ENCODE results near the gene ASIC4.

DNA sequence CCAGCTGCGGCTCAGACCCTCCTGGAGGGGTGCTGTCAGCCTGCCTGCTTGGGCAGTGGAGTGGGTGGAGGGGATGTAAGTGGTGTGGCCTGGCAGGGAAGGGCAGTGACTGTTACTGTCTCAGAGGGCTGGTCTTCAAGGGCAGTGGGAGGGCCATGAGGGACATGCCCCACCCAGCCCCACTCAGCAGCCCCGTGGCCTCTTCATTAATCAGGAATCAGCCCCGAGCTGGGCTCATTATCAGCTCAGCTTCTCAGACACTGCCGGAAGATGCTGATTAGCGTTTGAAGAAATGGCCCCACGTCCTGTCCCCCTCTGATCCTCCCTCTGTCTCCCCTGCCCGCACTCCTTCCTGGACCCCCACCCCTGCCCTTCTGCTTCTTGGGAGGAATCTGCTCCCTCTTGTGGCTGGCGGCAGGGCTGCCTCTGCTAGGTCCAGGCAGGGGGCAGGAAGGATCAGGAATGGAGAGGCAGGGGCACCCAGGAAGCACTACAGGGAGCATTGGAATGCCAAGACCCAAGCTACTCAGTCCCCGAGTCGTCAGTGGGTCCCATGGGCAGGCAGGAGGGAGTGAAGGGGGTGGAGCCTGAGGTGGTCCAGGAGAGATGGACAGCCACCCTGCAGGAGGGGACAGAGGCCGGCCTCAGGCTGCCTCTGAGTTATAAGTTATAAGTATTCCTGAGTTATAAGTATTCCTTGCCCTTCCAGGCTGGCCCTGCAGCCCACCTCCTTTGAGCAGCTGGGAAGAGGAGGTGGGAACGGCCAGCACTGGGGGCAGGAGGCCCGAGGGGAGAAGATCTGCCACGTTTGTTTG, 7.0 kb downstream of the ASIC4 start:
- TF ChIP-seq, protein P1, sequence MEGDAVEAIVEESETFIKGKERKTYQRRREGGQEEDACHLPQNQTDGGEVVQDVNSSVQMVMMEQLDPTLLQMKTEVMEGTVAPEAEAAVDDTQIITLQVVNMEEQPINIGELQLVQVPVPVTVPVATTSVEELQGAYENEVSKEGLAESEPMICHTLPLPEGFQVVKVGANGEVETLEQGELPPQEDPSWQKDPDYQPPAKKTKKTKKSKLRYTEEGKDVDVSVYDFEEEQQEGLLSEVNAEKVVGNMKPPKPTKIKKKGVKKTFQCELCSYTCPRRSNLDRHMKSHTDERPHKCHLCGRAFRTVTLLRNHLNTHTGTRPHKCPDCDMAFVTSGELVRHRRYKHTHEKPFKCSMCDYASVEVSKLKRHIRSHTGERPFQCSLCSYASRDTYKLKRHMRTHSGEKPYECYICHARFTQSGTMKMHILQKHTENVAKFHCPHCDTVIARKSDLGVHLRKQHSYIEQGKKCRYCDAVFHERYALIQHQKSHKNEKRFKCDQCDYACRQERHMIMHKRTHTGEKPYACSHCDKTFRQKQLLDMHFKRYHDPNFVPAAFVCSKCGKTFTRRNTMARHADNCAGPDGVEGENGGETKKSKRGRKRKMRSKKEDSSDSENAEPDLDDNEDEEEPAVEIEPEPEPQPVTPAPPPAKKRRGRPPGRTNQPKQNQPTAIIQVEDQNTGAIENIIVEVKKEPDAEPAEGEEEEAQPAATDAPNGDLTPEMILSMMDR (IDR thresholded peaks at IDR 0.05; ENCODE audit: insufficient read depth, low read length) = no peak
- TF ChIP-seq POLR2AphosphoS5 (IDR thresholded peaks at IDR 0.05; ENCODE audit: low read depth) (no peak), SPI1 (IDR thresholded peaks at IDR 0.05; ENCODE audit: borderline replicate concordance, low read depth) (no peak), GABPA (IDR thresholded peaks at IDR 0.05; ENCODE audit: low read depth) (no peak)
- TF ChIP-seq, protein P2, sequence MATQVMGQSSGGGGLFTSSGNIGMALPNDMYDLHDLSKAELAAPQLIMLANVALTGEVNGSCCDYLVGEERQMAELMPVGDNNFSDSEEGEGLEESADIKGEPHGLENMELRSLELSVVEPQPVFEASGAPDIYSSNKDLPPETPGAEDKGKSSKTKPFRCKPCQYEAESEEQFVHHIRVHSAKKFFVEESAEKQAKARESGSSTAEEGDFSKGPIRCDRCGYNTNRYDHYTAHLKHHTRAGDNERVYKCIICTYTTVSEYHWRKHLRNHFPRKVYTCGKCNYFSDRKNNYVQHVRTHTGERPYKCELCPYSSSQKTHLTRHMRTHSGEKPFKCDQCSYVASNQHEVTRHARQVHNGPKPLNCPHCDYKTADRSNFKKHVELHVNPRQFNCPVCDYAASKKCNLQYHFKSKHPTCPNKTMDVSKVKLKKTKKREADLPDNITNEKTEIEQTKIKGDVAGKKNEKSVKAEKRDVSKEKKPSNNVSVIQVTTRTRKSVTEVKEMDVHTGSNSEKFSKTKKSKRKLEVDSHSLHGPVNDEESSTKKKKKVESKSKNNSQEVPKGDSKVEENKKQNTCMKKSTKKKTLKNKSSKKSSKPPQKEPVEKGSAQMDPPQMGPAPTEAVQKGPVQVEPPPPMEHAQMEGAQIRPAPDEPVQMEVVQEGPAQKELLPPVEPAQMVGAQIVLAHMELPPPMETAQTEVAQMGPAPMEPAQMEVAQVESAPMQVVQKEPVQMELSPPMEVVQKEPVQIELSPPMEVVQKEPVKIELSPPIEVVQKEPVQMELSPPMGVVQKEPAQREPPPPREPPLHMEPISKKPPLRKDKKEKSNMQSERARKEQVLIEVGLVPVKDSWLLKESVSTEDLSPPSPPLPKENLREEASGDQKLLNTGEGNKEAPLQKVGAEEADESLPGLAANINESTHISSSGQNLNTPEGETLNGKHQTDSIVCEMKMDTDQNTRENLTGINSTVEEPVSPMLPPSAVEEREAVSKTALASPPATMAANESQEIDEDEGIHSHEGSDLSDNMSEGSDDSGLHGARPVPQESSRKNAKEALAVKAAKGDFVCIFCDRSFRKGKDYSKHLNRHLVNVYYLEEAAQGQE (IDR thresholded peaks at IDR 0.05; ENCODE audit: insufficient replicate concordance, low read depth) = no peak

Data from HL-60 (cell line).